HCT116 (cell line): ENCODE data around the gene KSR1. TPM values are rescaled to one million over a fixed set of nuclear protein-coding genes. Genes with fewer than 3 reads are reported as not detected.

Source experiments
- ATAC-seq: fragments of 200-7000 bp; cut with Tn5 transposase; 2 replicates; pipeline ENCODE4 v1.9.1; 2020; ENCODE audit warnings: mild to moderate bottlenecking, moderate library complexity
- BruUV-seq: library from RNA; stranded (reverse); fragments of 400-500 nt; replicated peaks from 2 replicates; lab custom pipeline; 2021; lab: Mats Ljungman, UMichigan
- CTCF ChIA-PET: fragments of 300-600 bp; sonication (Branson Sonifier 250); formaldehyde crosslinking; loops from one replicate; lab custom pipeline; 2021; ENCODE audit warnings: antibody characterized with exemption; lab: Charles Lee
- POLR2A ChIA-PET: fragments of 300-600, 350-600 bp; sonication (Branson Sonifier 250); formaldehyde crosslinking; loops from one replicate; lab custom pipeline; 2021; ENCODE audit warnings: antibody characterized with exemption; lab: Charles Lee
- RAD21 ChIA-PET, 2 experiments: fragments of 300-600 bp; sonication (Branson Sonifier 250); formaldehyde crosslinking; loops; one replicate each; lab custom pipeline; 2023; ENCODE audit warnings: low total read pairs in 2 of 2; ENCODE audit not compliant: uncharacterized antibody in 2 of 2, unreplicated experiment in 2 of 2, low non-redundant PET in 1 of 2; lab: Charles Lee
- DNase-seq: peaks from one replicate; pipeline ENCODE4 v3.0.0-alpha.2; 2010; ENCODE audit warnings: low read depth, low spot score
- H2AFZ ChIP-seq: fragments of 200-600 bp; shearing (Covaris generic), sonication (generic); 2 replicates; pipeline ENCODE4 v1.6.1; 2017; ENCODE audit warnings: low read depth, mixed run types, mixed read lengths, antibody characterized with exemption, low read length; ENCODE audit not compliant: poor library complexity, severe bottlenecking
- H3K27ac ChIP-seq: 2 replicates; pipeline ENCODE4 v1.5.1; 2012; ENCODE audit warnings: low read depth, low read length
- H3K27me3 ChIP-seq: fragments of 200-600 bp; sonication (generic); 2 replicates; pipeline ENCODE4 v1.6.1; 2016; ENCODE audit warnings: mixed run types, low read length, mixed read lengths; ENCODE audit not compliant: insufficient read depth
- H3K36me3 ChIP-seq, 2 experiments: fragments of 200-500 bp in 1 of 2; fragments of 200-600 bp in 1 of 2; sonication (Bioruptor generic) in 1 of 2; sonication (generic) in 1 of 2; 2 replicates each; pipeline versions ENCODE4 v1.5.1 to v1.6.1; 2014 to 2016; ENCODE audit warnings: low read length in 2 of 2, inconsistent platforms in 1 of 2, mixed read lengths in 1 of 2, mixed run types in 1 of 2; ENCODE audit not compliant: insufficient read depth in 2 of 2, control insufficient read depth in 1 of 2
- H3K4me1 ChIP-seq, 2 experiments: fragments of 200-600 bp in 1 of 2; sonication (generic) in 1 of 2; 2 replicates each; pipeline versions ENCODE4 v1.5.1 to v1.6.1; 2012 to 2017; ENCODE audit warnings: low read length in 2 of 2, inconsistent platforms in 1 of 2, mild to moderate bottlenecking in 1 of 2, mixed read lengths in 1 of 2, mixed run types in 1 of 2, moderate library complexity in 1 of 2; ENCODE audit not compliant: insufficient read depth in 2 of 2, control insufficient read depth in 1 of 2
- H3K4me2 ChIP-seq: fragments of 200-600 bp; sonication (generic); 2 replicates; pipeline ENCODE4 v1.6.1; 2017; ENCODE audit warnings: mixed run types, low read length, mixed read lengths
- H3K4me3 ChIP-seq, 2 experiments: fragments of 200-600 bp in 1 of 2; sonication (generic) in 1 of 2; replicated peaks in 1 of 2; 2 replicates each; pipeline ENCODE4 v1.5.1; 2011 to 2016; ENCODE audit warnings: low read length in 2 of 2, control low read depth in 1 of 2, low read depth in 1 of 2, mild to moderate bottlenecking in 1 of 2, mixed read lengths in 1 of 2, mixed run types in 1 of 2
- H3K79me2 ChIP-seq: fragments of 200-600 bp; sonication (generic); 2 replicates; pipeline ENCODE4 v1.6.1; 2017; ENCODE audit warnings: mild to moderate bottlenecking, mixed run types, low read length, moderate library complexity, mixed read lengths; ENCODE audit not compliant: insufficient read depth
- H3K9ac ChIP-seq: fragments of 200-600 bp; sonication (generic); 2 replicates; pipeline ENCODE4 v1.6.1; 2016; ENCODE audit warnings: low read length, mixed read lengths
- H3K9me2 ChIP-seq: fragments of 200-600 bp; sonication (generic), shearing (Covaris generic); 2 replicates; pipeline ENCODE4 v1.6.1; 2017; ENCODE audit warnings: mixed run types, mild to moderate bottlenecking, moderate library complexity; ENCODE audit not compliant: insufficient read depth
- H3K9me3 ChIP-seq, 2 experiments: fragments of 200-500 bp in 1 of 2; fragments of 200-600 bp in 1 of 2; sonication (Bioruptor generic) in 1 of 2; sonication (generic) in 1 of 2; 2 replicates each; pipeline ENCODE4 v1.6.1; 2014 to 2017; ENCODE audit warnings: low read length in 2 of 2, mixed read lengths in 2 of 2, inconsistent platforms in 1 of 2, low read depth in 1 of 2, mild to moderate bottlenecking in 1 of 2, mixed run types in 1 of 2, moderate library complexity in 1 of 2; ENCODE audit not compliant: control insufficient read depth in 1 of 2, insufficient read depth in 1 of 2
- H4K20me1 ChIP-seq: fragments of 200-600 bp; sonication (generic), shearing (Covaris generic); 2 replicates; pipeline ENCODE4 v1.6.1; 2017; ENCODE audit warnings: mixed run types, mild to moderate bottlenecking, moderate library complexity; ENCODE audit not compliant: insufficient read depth
- CTCF ChIP-seq, 3 experiments: fragments of 200-600 bp in 1 of 3; sonication (generic) in 1 of 3; IDR thresholded peaks in 2 of 3; conservative IDR thresholded peaks in 1 of 3; 2 replicates each; pipeline ENCODE4 v1.5.1; 2012 to 2017; ENCODE audit warnings: low read depth in 2 of 3, low read length in 2 of 3, antibody characterized with exemption in 1 of 3, borderline replicate concordance in 1 of 3, control low read depth in 1 of 3, mild to moderate bottlenecking in 1 of 3, mixed read lengths in 1 of 3, mixed run types in 1 of 3, moderate library complexity in 1 of 3; ENCODE audit not compliant: insufficient read depth in 1 of 3
- EZH2phosphoT487 ChIP-seq: fragments of 200-600 bp; IDR thresholded peaks from 2 replicates; pipeline ENCODE4 v1.6.1; 2018; ENCODE audit warnings: antibody characterized with exemption, borderline replicate concordance
- FOSL1 ChIP-seq: IDR thresholded peaks from 2 replicates; pipeline ENCODE4 v1.6.1; 2012; ENCODE audit warnings: low read depth
- RAD21 ChIP-seq: IDR thresholded peaks from 2 replicates; pipeline ENCODE4 v1.6.1; 2012; ENCODE audit warnings: low read depth, mild to moderate bottlenecking
- REST ChIP-seq: IDR thresholded peaks from 2 replicates; pipeline ENCODE4 v1.6.1; 2012; ENCODE audit warnings: low read depth
- SRF ChIP-seq: IDR thresholded peaks from 2 replicates; pipeline ENCODE4 v1.6.1; 2012; ENCODE audit warnings: low read depth
- TCF7L2 ChIP-seq: IDR thresholded peaks from 2 replicates; pipeline ENCODE4 v1.7.0; 2011; ENCODE audit warnings: borderline replicate concordance, inconsistent platforms; ENCODE audit not compliant: insufficient read depth, insufficient read length; ENCODE audit errors: extremely low read depth
- ZBTB33 ChIP-seq: IDR thresholded peaks from 2 replicates; pipeline ENCODE4 v1.6.1; 2011; ENCODE audit warnings: mild to moderate bottlenecking, low read length, moderate library complexity; ENCODE audit not compliant: insufficient replicate concordance; ENCODE audit errors: extremely low read depth
- ZFX ChIP-seq: fragments of 450-650 bp; IDR thresholded peaks from 2 replicates; pipeline ENCODE4 v1.6.1; 2017
- intact Hi-C: fragments of 100-400 bp; cut with micrococcal nuclease; formaldehyde crosslinking; loops from 2 replicates; pipeline ENCODE4 v1.10.0; 2022
- total RNA-seq: library from RNA; stranded (reverse); gene quantifications from one replicate; pipeline ENCODE4 v1.2.1, GENCODE V29; 2021; ENCODE audit not compliant: unreplicated experiment

The KSR1 gene
- total RNA-seq, 1 experiment from 2014 or later: 16.5 TPM

- ATAC-seq (no peak), DNase-seq (no peak)
- no peak overlapping the region for H3K9ac ChIP-seq
- TF ChIP-seq FOSL1 (no peak), CTCF (IDR thresholded peaks at IDR 0.05 in 2 of 3, conservative IDR thresholded peaks at IDR 0.05 in 1 of 3; ENCODE audit: borderline replicate concordance in 1 of 3, insufficient read depth in 1 of 3, low read depth in 2 of 3, low read length in 2 of 3) (no peak), EZH2phosphoT487 (no peak), REST (no peak), ZBTB33 (no peak), SRF (no peak), TCF7L2 (no peak), ZFX (no peak), RAD21 (no peak)
- no peaks in the 10 kb centered on the region for H3K9me3 ChIP-seq
- RAD21 ChIA-PET: no interaction called here
- intact Hi-C loops: no loop called here
- CTCF ChIA-PET: no interaction called here
- H4K20me1 ChIP-seq: no peaks in the 10 kb centered on the region
- no peak overlapping the region for H2AFZ ChIP-seq
- H3K27ac ChIP-seq: no peak overlapping the region
- no peaks in the 10 kb centered on the region for H3K79me2 ChIP-seq
- H3K27me3 ChIP-seq: no peaks in the 10 kb centered on the region
- H3K36me3 ChIP-seq: no peaks in the 10 kb centered on the region
- POLR2A ChIA-PET: no interaction called here
- H3K4me2 ChIP-seq: no peak overlapping the region
- H3K4me3 ChIP-seq: no peak overlapping the region
- H3K4me1 ChIP-seq: peaks cover 18 to 26% of the 10 kb centered on the region in 2 experiments
- no peaks in the 10 kb centered on the region for H3K9me2 ChIP-seq
- no TSS peak for BruUV-seq
Observed at GRCh38 chr17:27531469-27531961, 75.3 kb downstream of the KSR1 start.
